ENCODE data around the gene ANO7. TPM values are rescaled to one million over a fixed set of nuclear protein-coding genes. Genes with fewer than 3 reads are reported as not detected.

Gene ANO7
- total RNA-seq, 1 experiment from 2014 or later = 5.2 TPM

DNA sequence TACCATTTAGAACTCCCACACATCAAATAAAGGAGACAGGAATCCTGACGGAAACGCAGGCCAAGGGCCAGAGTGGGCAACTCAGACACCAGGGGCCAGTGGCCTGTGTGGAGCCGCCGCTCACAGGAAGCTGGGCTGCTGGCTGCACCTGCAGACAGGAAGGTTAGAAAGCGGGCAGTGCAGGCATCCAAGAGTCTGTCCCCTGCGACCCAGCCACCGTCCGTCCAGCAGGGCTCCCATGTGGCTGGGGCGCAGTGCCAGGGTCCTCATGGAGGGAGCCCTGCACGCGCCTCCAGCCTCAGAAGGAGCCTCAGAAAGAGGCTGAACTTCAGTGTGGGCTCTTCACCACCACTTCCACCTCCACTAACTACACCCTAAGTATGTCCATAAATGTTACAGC, 2.5 kb upstream of the ANO7 start:
- no CpG with 5 or more reads among the region's 11 CpGs for WGBS (ENCODE audit: extremely low coverage, insufficient read length, low lambda C conversion rate)
- H4K5ac ChIP-seq (ENCODE audit: insufficient read length, low read depth, low read length) = no peak overlapping the region
- peaks cover 0 to 2% (median 0%) of the 10 kb centered on the region in 3 experiments; a peak in 1 of 7 replicates for H3K36me3 Mint-ChIP-seq (ENCODE audit: insufficient read depth in 1 of 3, low read depth in 3 of 3)
- no peak overlapping the region for H2BK120ac ChIP-seq (ENCODE audit: low read depth, low read length, poor library complexity, severe bottlenecking)
- H3K9me3 ChIP-seq (ENCODE audit: control insufficient read depth, low read depth, low read length) = no peaks in the 10 kb centered on the region
- H3K27ac Mint-ChIP-seq = no peak overlapping the region
- H3K79me1 ChIP-seq (ENCODE audit: insufficient read depth, low read depth, low read length, poor library complexity, severe bottlenecking) = no peaks in the 10 kb centered on the region
- H3K9me3 Mint-ChIP-seq = no peaks in the 10 kb centered on the region
- H3K4me1 ChIP-seq (ENCODE audit: insufficient read depth, low read length) = no peaks in the 10 kb centered on the region
- H3K9ac ChIP-seq (ENCODE audit: extremely low read depth, insufficient read length, low read length) = no peak overlapping the region
- no peak overlapping the region for H2BK12ac ChIP-seq (ENCODE audit: insufficient read length, low read depth, low read length)
- H2AFZ ChIP-seq (ENCODE audit: low read length) = no peak overlapping the region
- no peak overlapping the region for H3T11ph ChIP-seq (ENCODE audit: low read length)
- no peaks in the 10 kb centered on the region for H4K20me1 ChIP-seq (ENCODE audit: control insufficient read depth, insufficient read depth, insufficient read length)
- H3K4me2 ChIP-seq (ENCODE audit: insufficient read depth, insufficient read length, low read length) = no peak overlapping the region
- H3K27ac ChIP-seq (ENCODE audit: insufficient read length, low read depth, low read length) = no peak overlapping the region
- no peaks in the 10 kb centered on the region for H3K79me2 ChIP-seq (ENCODE audit: insufficient read depth, low read length)
- no peak overlapping the region for H3K23ac ChIP-seq (ENCODE audit: insufficient read length, low read depth, low read length)
- H2BK5ac ChIP-seq (ENCODE audit: insufficient read length, low read length) = no peak overlapping the region
- no peak overlapping the region for H2BK15ac ChIP-seq (ENCODE audit: low read depth, low read length)
- no peak overlapping the region for H2BK20ac ChIP-seq (ENCODE audit: low read depth, low read length, poor library complexity, severe bottlenecking)
- no peak overlapping the region for H3K4ac ChIP-seq (ENCODE audit: low read depth, low read length)
- no peak overlapping the region for H4K91ac ChIP-seq (ENCODE audit: insufficient read length, low read depth, low read length)
- H3K4me1 Mint-ChIP-seq = peaks cover 8 to 13% of the 10 kb centered on the region in 2 experiments
- TF ChIP-seq, protein P1, sequence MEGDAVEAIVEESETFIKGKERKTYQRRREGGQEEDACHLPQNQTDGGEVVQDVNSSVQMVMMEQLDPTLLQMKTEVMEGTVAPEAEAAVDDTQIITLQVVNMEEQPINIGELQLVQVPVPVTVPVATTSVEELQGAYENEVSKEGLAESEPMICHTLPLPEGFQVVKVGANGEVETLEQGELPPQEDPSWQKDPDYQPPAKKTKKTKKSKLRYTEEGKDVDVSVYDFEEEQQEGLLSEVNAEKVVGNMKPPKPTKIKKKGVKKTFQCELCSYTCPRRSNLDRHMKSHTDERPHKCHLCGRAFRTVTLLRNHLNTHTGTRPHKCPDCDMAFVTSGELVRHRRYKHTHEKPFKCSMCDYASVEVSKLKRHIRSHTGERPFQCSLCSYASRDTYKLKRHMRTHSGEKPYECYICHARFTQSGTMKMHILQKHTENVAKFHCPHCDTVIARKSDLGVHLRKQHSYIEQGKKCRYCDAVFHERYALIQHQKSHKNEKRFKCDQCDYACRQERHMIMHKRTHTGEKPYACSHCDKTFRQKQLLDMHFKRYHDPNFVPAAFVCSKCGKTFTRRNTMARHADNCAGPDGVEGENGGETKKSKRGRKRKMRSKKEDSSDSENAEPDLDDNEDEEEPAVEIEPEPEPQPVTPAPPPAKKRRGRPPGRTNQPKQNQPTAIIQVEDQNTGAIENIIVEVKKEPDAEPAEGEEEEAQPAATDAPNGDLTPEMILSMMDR (conservative IDR thresholded peaks at IDR 0.05) = no peak
- no peak overlapping the region for H4K8ac ChIP-seq (replicated peaks; ENCODE audit: insufficient read length, low read depth, low read length)
- H3K56ac ChIP-seq (ENCODE audit: insufficient read length, low read depth, low read length) = no peak overlapping the region
- DNase-seq = no peak
- H3K23me2 ChIP-seq (ENCODE audit: insufficient read length, low read depth, low read length, poor library complexity, severe bottlenecking) = no peaks in the 10 kb centered on the region
- no peaks in the 10 kb centered on the region; the same call in 1 of the 2 replicates for H3K27me3 Mint-ChIP-seq (ENCODE audit: low read depth)
- no peak overlapping the region for H2AK5ac ChIP-seq (ENCODE audit: insufficient read length, low read length)
- no peak overlapping the region for H3K18ac ChIP-seq (ENCODE audit: insufficient read length, low read depth, low read length)
- H3K14ac ChIP-seq (ENCODE audit: insufficient read depth, low read length) = no peak overlapping the region
- no peaks in the 10 kb centered on the region for H3K27me3 ChIP-seq (ENCODE audit: insufficient read depth, low read length)
- H3K4me3 Mint-ChIP-seq = no peak overlapping the region
